Skeletal muscle satellite cell (primary cell): ENCODE results near the gene SLC48A1.

ENCODE experiments used
- H3K27me3 ChIP-seq: 2 replicates; pipeline ENCODE4 v1.7.0; 2013; ENCODE audit warnings: low read length; ENCODE audit not compliant: control insufficient read depth, insufficient read depth
- H3K36me3 ChIP-seq: 2 replicates; pipeline ENCODE4 v1.7.0; 2013; ENCODE audit warnings: mild to moderate bottlenecking, control low read depth, low read length; ENCODE audit not compliant: insufficient read depth
- H3K4me1 ChIP-seq: 2 replicates; pipeline ENCODE4 v1.7.0; 2013; ENCODE audit warnings: low read length; ENCODE audit not compliant: control insufficient read depth, insufficient read depth
- H3K4me2 ChIP-seq: 2 replicates; pipeline ENCODE4 v1.7.0; 2013; ENCODE audit warnings: mild to moderate bottlenecking, low read length
- H3K4me3 ChIP-seq: 2 replicates; pipeline ENCODE4 v1.7.0; 2013; ENCODE audit warnings: low read length
- H3K9ac ChIP-seq: 2 replicates; pipeline ENCODE4 v1.7.0; 2013; ENCODE audit warnings: mild to moderate bottlenecking, low read depth, low read length, moderate library complexity
- H3K9me3 ChIP-seq: replicated peaks from 2 replicates; pipeline ENCODE4 v1.7.0; 2013; ENCODE audit warnings: mild to moderate bottlenecking, control low read depth, low read length

Gene SLC48A1

GRCh38 chr12:47763481-47764346 lies 9.3 kb upstream of the SLC48A1 start:
- no peaks in the 10 kb centered on the region for H3K36me3 ChIP-seq
- no peaks in the 10 kb centered on the region for H3K9me3 ChIP-seq
- H3K27me3 ChIP-seq = no peaks in the 10 kb centered on the region
- H3K4me1 ChIP-seq = peaks cover 18% of the 10 kb centered on the region
- no peak overlapping the region for H3K9ac ChIP-seq
- H3K4me3 ChIP-seq = no peak overlapping the region
- no peak overlapping the region for H3K4me2 ChIP-seq

- H3K9me3 ChIP-seq = no peaks in the 10 kb centered on the region
- H3K4me3 ChIP-seq = no peak overlapping the region
- no peak overlapping the region for H3K4me2 ChIP-seq
- H3K9ac ChIP-seq = no peak overlapping the region
- peaks cover 19% of the 10 kb centered on the region for H3K4me1 ChIP-seq
- no peaks in the 10 kb centered on the region for H3K27me3 ChIP-seq
- no peaks in the 10 kb centered on the region for H3K36me3 ChIP-seq
Measured at GRCh38 chr12:47766502-47767215, 6.4 kb upstream of the SLC48A1 start.

GRCh38 chr12:47767216-47767724 lies 5.8 kb upstream of the SLC48A1 start:
- no peak overlapping the region for H3K9ac ChIP-seq
- no peak overlapping the region for H3K4me2 ChIP-seq
- no peak overlapping the region for H3K4me3 ChIP-seq
- H3K27me3 ChIP-seq = no peaks in the 10 kb centered on the region
- H3K4me1 ChIP-seq = peaks cover 19% of the 10 kb centered on the region
- no peaks in the 10 kb centered on the region for H3K36me3 ChIP-seq
- H3K9me3 ChIP-seq = no peaks in the 10 kb centered on the region

- H3K27me3 ChIP-seq = no peaks in the 10 kb centered on the region
- H3K4me2 ChIP-seq = no peak overlapping the region
- H3K4me1 ChIP-seq = peaks cover 19% of the 10 kb centered on the region
- H3K4me3 ChIP-seq = no peak overlapping the region
- H3K9me3 ChIP-seq = no peaks in the 10 kb centered on the region
- no peak overlapping the region for H3K9ac ChIP-seq
- H3K36me3 ChIP-seq = no peaks in the 10 kb centered on the region
Measured at GRCh38 chr12:47768323-47768811, 4.7 kb upstream of the SLC48A1 start.

GRCh38 chr12:47769234-47770085 lies 3.6 kb upstream of the SLC48A1 start:
- Histone ChIP-seq H3K27me3 (no peaks in the 10 kb centered on the region), H3K9me3 (no peaks in the 10 kb centered on the region), H3K4me1 (peaks cover 25% of the 10 kb centered on the region), H3K9ac (no peak overlapping the region), H3K36me3 (no peaks in the 10 kb centered on the region), H3K4me3 (no peak overlapping the region), H3K4me2 (no peak overlapping the region)

- H3K9me3 ChIP-seq = no peaks in the 10 kb centered on the region
- no peak overlapping the region for H3K4me2 ChIP-seq
- no peaks in the 10 kb centered on the region for H3K27me3 ChIP-seq
- H3K4me1 ChIP-seq = peaks cover 33% of the 10 kb centered on the region
- no peak overlapping the region for H3K4me3 ChIP-seq
- no peaks in the 10 kb centered on the region for H3K36me3 ChIP-seq
- no peak overlapping the region for H3K9ac ChIP-seq
Measured at GRCh38 chr12:47770086-47770726, 2.8 kb upstream of the SLC48A1 start.

GRCh38 chr12:47771304-47771703 lies 1.7 kb upstream of the SLC48A1 start:
- no peaks in the 10 kb centered on the region for H3K27me3 ChIP-seq
- no peak overlapping the region for H3K4me3 ChIP-seq
- peaks cover 44% of the 10 kb centered on the region for H3K4me1 ChIP-seq
- H3K9me3 ChIP-seq = no peaks in the 10 kb centered on the region
- no peaks in the 10 kb centered on the region for H3K36me3 ChIP-seq
- H3K9ac ChIP-seq = no peak overlapping the region
- no peak overlapping the region for H3K4me2 ChIP-seq

- peaks cover 52% of the 10 kb centered on the region for H3K4me1 ChIP-seq
- no peaks in the 10 kb centered on the region for H3K27me3 ChIP-seq
- peak overlapping the region; percentile 93 for H3K4me2 ChIP-seq
- no peaks in the 10 kb centered on the region for H3K36me3 ChIP-seq
- H3K9me3 ChIP-seq = no peaks in the 10 kb centered on the region
- no peak overlapping the region for H3K4me3 ChIP-seq
- no peak overlapping the region for H3K9ac ChIP-seq
Measured at GRCh38 chr12:47772094-47772660, 861 bp upstream of the SLC48A1 start.

- H3K4me2 ChIP-seq = peak overlapping the region; percentile 93
- H3K9me3 ChIP-seq = no peaks in the 10 kb centered on the region
- H3K27me3 ChIP-seq = no peaks in the 10 kb centered on the region
- H3K9ac ChIP-seq = peak overlapping the region; percentile 76
- H3K36me3 ChIP-seq = no peaks in the 10 kb centered on the region
- H3K4me1 ChIP-seq = peaks cover 53% of the 10 kb centered on the region
- H3K4me3 ChIP-seq = peak overlapping the region; percentile 83
Measured at GRCh38 chr12:47772738-47773061, 338 bp upstream of the SLC48A1 start.

GRCh38 chr12:47773858-47774580 lies 981 bp downstream of the SLC48A1 start:
- H3K4me3 ChIP-seq = peak overlapping the region; percentile 83
- peaks cover 57% of the 10 kb centered on the region for H3K4me1 ChIP-seq
- peak overlapping the region; percentile 76 for H3K9ac ChIP-seq
- H3K9me3 ChIP-seq = no peaks in the 10 kb centered on the region
- H3K36me3 ChIP-seq = no peaks in the 10 kb centered on the region
- H3K4me2 ChIP-seq = peak overlapping the region; percentile 93
- H3K27me3 ChIP-seq = no peaks in the 10 kb centered on the region
